Liver (tissue), 3 donors: Measurements from ENCODE around the gene IWS1.

Experiments used
- ATF3 ChIP-seq: IDR thresholded peaks from 2 replicates; pipeline ENCODE4 v1.6.1; 2016; ENCODE audit warnings: antibody characterized with exemption
- CTCF ChIP-seq: fragments of 150-350 bp; IDR thresholded peaks from 2 replicates; pipeline ENCODE4 v1.5.1; 2017; ENCODE audit warnings: improper control_type of control experiment, low read depth, low read length; ENCODE audit not compliant: missing input control
- TAF1 ChIP-seq: conservative IDR thresholded peaks from 2 replicates; pipeline ENCODE4 v1.6.1; 2016; ENCODE audit warnings: antibody characterized with exemption, mild to moderate bottlenecking
- donor health status: healthy.
- donor health status: healthy.

GRCh38 chr2:127453013-127453391 lies 73.3 kb downstream of the IWS1 start:
- TF ChIP-seq CTCF (no peak), ATF3 (no peak), TAF1 (no peak)
